ENCODE measurements around the gene CSDE1. TPM values are rescaled to one million over a fixed set of nuclear protein-coding genes. Genes with fewer than 3 reads are reported as not detected.

CSDE1 gene
- total RNA-seq, 1 donor from 2014 or later = 278 TPM

DNA sequence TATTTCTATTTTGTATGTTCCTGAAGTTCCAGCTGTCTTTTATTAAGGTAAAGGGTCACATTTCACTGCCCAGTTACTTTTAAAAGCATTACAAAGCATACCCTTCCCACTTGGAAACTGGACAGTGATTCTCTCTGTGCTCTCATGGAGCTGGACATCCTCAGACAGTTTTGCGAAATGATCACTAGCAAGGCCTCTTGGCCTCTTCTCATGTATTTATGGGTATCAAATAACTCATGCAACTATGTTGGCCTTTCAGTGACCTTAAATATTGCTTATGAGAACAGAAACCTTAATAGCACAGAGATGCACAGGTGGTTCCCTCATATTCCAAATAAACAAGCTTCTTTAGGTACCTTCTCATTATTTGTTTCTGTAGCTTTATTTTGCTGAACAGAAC lies 54.5 kb downstream of the CSDE1 start:
- no peaks in the 10 kb centered on the region for H3K27me3 ChIP-seq
- H3K27ac ChIP-seq = no peak overlapping the region
- TF ChIP-seq, protein P1, sequence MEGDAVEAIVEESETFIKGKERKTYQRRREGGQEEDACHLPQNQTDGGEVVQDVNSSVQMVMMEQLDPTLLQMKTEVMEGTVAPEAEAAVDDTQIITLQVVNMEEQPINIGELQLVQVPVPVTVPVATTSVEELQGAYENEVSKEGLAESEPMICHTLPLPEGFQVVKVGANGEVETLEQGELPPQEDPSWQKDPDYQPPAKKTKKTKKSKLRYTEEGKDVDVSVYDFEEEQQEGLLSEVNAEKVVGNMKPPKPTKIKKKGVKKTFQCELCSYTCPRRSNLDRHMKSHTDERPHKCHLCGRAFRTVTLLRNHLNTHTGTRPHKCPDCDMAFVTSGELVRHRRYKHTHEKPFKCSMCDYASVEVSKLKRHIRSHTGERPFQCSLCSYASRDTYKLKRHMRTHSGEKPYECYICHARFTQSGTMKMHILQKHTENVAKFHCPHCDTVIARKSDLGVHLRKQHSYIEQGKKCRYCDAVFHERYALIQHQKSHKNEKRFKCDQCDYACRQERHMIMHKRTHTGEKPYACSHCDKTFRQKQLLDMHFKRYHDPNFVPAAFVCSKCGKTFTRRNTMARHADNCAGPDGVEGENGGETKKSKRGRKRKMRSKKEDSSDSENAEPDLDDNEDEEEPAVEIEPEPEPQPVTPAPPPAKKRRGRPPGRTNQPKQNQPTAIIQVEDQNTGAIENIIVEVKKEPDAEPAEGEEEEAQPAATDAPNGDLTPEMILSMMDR (IDR thresholded peaks at IDR 0.05) = no peak
- TF ChIP-seq POLR2A (IDR thresholded peaks at IDR 0.05) (no peak), POLR2AphosphoS5 (IDR thresholded peaks at IDR 0.05; ENCODE audit: insufficient read depth in 1 of 2, low read depth in 1 of 2) (no peak)
- peaks cover 4 to 20% of the 10 kb centered on the region in 2 donors for H3K36me3 ChIP-seq
- H3K9me3 ChIP-seq = no peaks in the 10 kb centered on the region
- intact Hi-C loops (cut with DNase I) = no loop called here
- no peak overlapping the region for H3K4me3 ChIP-seq
- H3K4me1 ChIP-seq = no peaks in the 10 kb centered on the region
- DNase-seq (ENCODE audit: extremely low spot score in 2 of 2) = no peak

DNA sequence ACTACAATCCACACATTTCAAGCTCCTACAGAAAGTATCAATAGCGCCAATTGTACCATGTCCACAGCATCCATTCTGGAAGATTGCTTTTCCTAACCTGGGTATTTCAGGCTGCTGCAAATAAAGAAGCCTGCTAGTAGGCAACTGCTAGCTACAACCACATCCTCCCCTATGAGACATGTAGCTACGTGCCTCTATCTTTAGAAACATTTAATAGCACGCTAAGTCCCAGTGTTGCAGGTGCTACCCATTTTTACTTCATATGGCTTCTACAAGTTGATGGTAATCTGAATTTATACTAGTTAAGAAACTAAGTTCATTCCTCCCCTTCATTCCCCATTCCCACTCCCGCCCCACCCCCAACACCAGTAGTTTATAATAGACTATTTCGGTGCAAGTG lies 55.0 kb downstream of the CSDE1 start:
- no peaks in the 10 kb centered on the region for H3K27me3 ChIP-seq
- intact Hi-C loops (cut with DNase I) = no loop called here
- no peaks in the 10 kb centered on the region for H3K4me1 ChIP-seq
- no peaks in the 10 kb centered on the region for H3K9me3 ChIP-seq
- no peak for DNase-seq (ENCODE audit: extremely low spot score in 2 of 2)
- H3K27ac ChIP-seq = no peak overlapping the region
- peaks cover 4 to 14% of the 10 kb centered on the region in 2 donors for H3K36me3 ChIP-seq
- no peak overlapping the region for H3K4me3 ChIP-seq
- TF ChIP-seq, protein P1 (IDR thresholded peaks at IDR 0.05) = no peak
- TF ChIP-seq POLR2AphosphoS5 (IDR thresholded peaks at IDR 0.05; ENCODE audit: insufficient read depth in 1 of 2, low read depth in 1 of 2) (no peak), POLR2A (IDR thresholded peaks at IDR 0.05) (no peak)

DNA sequence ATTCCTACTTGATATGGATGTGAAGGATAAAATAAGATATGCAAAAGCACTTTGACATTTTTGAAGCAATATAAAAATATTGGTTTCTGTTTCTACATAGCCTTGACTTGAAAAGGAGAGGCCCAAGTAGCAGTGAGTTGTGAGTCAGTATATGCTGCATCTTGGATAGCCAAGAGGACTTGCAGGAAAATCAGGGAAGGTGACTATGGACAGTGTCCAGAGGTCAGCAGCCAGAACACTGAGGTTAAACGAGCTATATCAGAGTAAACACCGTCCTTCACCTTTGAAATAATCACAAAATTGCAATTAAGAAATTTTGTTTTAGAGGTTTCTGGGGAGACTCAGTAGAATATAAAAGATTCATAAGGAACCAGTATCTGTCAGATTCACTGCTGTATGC lies 55.9 kb downstream of the CSDE1 start:
- H3K36me3 ChIP-seq = peaks cover 0 to 6% of the 10 kb centered on the region in 2 donors
- TF ChIP-seq, protein P1 (IDR thresholded peaks at IDR 0.05) = no peak
- H3K27ac ChIP-seq = no peak overlapping the region
- no peaks in the 10 kb centered on the region for H3K27me3 ChIP-seq
- intact Hi-C loops (cut with DNase I) = no loop called here
- no peaks in the 10 kb centered on the region for H3K9me3 ChIP-seq
- DNase-seq (ENCODE audit: extremely low spot score in 2 of 2) = no peak
- no peak overlapping the region for H3K4me3 ChIP-seq
- no peaks in the 10 kb centered on the region for H3K4me1 ChIP-seq

DNA sequence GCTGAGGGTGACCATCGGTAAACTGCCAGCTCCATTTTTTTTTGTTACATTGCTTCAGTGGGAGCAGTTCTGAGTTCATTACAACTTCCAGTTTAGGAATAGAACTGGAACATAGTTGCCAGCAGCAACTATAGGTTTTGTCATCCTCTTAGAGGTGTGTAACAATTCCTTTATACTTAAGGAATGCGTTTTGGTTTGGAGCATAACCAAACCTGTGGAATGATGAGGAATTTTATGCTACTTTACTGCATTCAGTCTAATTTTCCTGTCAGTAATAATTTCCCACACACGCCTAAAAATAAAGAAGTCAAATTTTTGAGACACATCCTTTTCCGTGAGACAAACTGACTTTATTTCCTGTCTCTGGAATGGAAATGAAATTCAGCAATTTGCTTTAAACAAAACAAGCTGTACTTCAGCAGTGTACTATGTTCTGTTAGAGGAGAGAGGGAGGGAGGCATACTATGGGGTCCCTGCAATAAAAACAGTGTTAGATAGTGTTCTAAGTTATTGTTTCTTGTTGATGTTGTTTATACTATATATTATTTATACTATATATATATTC lies 57.7 kb downstream of the CSDE1 start:
- intact Hi-C loops (cut with DNase I) = no loop called here
- H3K4me3 ChIP-seq = no peak overlapping the region
- H3K36me3 ChIP-seq = no peaks in the 10 kb centered on the region
- H3K4me1 ChIP-seq = no peaks in the 10 kb centered on the region
- TF ChIP-seq, protein P1 (IDR thresholded peaks at IDR 0.05) = no peak
- TF ChIP-seq POLR2AphosphoS5 (IDR thresholded peaks at IDR 0.05; ENCODE audit: insufficient read depth in 1 of 2, low read depth in 1 of 2) (no peak), POLR2A (IDR thresholded peaks at IDR 0.05) (no peak)
- no peaks in the 10 kb centered on the region for H3K27me3 ChIP-seq
- no peak overlapping the region for H3K27ac ChIP-seq
- no peaks in the 10 kb centered on the region for H3K9me3 ChIP-seq
- DNase-seq (ENCODE audit: extremely low spot score in 2 of 2) = no peak

GRCh38 chr1:114696810-114697209 lies 61.0 kb downstream of the CSDE1 start:
- Histone ChIP-seq H3K4me1 (no peaks in the 10 kb centered on the region), H3K9me3 (no peaks in the 10 kb centered on the region), H3K4me3 (no peak overlapping the region), H3K27me3 (no peaks in the 10 kb centered on the region), H3K36me3 (no peaks in the 10 kb centered on the region), H3K27ac (no peak overlapping the region)
- TF ChIP-seq POLR2A (IDR thresholded peaks at IDR 0.05) (no peak), POLR2AphosphoS5 (IDR thresholded peaks at IDR 0.05; ENCODE audit: insufficient read depth in 1 of 2, low read depth in 1 of 2) (no peak)
- TF ChIP-seq, protein P1 (IDR thresholded peaks at IDR 0.05) = no peak
- DNase-seq (ENCODE audit: extremely low spot score in 2 of 2) = no peak
- intact Hi-C loops (cut with DNase I) = no loop called here
